Measurements from ENCODE around the gene ATP2B2. TPM values are rescaled to one million over a fixed set of nuclear protein-coding genes. Genes with fewer than 3 reads are reported as not detected.

The ATP2B2 gene
- total and polyA plus RNA-seq, 2 donors (not counting 1 experiment from before 2014, with no cell fraction given) = not detected

GRCh38 chr3:10366651-10367101, 138.7 kb downstream of the ATP2B2 start:
- Mint-ChIP-seq H3K27me3 (peaks cover 4% of the 10 kb centered on the region), H3K4me3 (no peak overlapping the region), H3K4me1 (peaks cover 8% of the 10 kb centered on the region), H3K27ac (no peak overlapping the region), H3K9me3 (ENCODE audit: insufficient read depth) (no peaks in the 10 kb centered on the region)
- ChIA-PET POLR2A (no interaction called here), CTCF (interaction anchor here (1.3 kb wide), 1 partner anchor 23 kb away, joined by 3 read pairs; no protein-coding TSS in a partner anchor)
- Histone ChIP-seq H3K9ac (ENCODE audit: low read length) (no peak overlapping the region), H4K20me1 (ENCODE audit: control insufficient read depth, insufficient read depth, low read length, poor library complexity, severe bottlenecking) (no peaks in the 10 kb centered on the region), H3K4me2 (replicated peaks; ENCODE audit: low read depth, low read length, poor library complexity, severe bottlenecking) (no peak overlapping the region), H3K9me3 (ENCODE audit: control extremely low read depth in 1 of 3, control insufficient read depth in 2 of 3, insufficient read depth in 1 of 3, low read length in 2 of 3) (peaks cover 0 to 10% (median 3%) of the 10 kb centered on the region in 3 donors), H3K79me2 (ENCODE audit: control insufficient read depth, insufficient read depth, low read length) (no peaks in the 10 kb centered on the region), H3K27me3 (replicated peaks in 1 of 4; ENCODE audit: control extremely low read depth in 1 of 4, control insufficient read depth in 3 of 4, insufficient read depth in 4 of 4, low read length in 3 of 4) (peaks cover 0 to 5% (median 0%) of the 10 kb centered on the region in 4 experiments), H3K27ac (ENCODE audit: low read length in 2 of 2) (no peak overlapping the region), H3K36me3 (replicated peaks in 1 of 2; ENCODE audit: control extremely low read depth in 1 of 2, control insufficient read depth in 1 of 2, extremely low read depth in 1 of 2, insufficient read depth in 2 of 2, low read length in 1 of 2) (no peaks in the 10 kb centered on the region), H3K4me1 (ENCODE audit: control insufficient read depth in 2 of 2, insufficient read depth in 2 of 2, low read length in 2 of 2) (peaks cover 3 to 4% of the 10 kb centered on the region in 2 donors), H3K4me3 (ENCODE audit: control extremely low read depth in 1 of 5, extremely low read depth in 1 of 5, insufficient read depth in 1 of 5, low read depth in 2 of 5, low read length in 4 of 5) (no peak overlapping the region), H2AFZ (ENCODE audit: insufficient read depth, low read depth, low read length, poor library complexity, severe bottlenecking) (no peak overlapping the region)
- 84% methylated on average over 6 of the region's 7 CpGs for WGBS (ENCODE audit: insufficient coverage)
- ATAC-seq (ENCODE audit: low read depth) (no peak), DNase-seq (no peak)
- TF ChIP-seq EZH2 (IDR thresholded peaks at IDR 0.05; ENCODE audit: borderline replicate concordance, insufficient read depth, low read depth, low read length, poor library complexity, severe bottlenecking) = no peak
- no peak for TF ChIP-seq CTCF (IDR thresholded peaks at IDR 0.05)
- intact Hi-C loops (cut with micrococcal nuclease) = no loop called here

GRCh38 chr3:10365791-10366190, 139.6 kb downstream of the ATP2B2 start:
- no peak overlapping the region for H3K4me3 Mint-ChIP-seq
- 81% methylated on average over 4 of the region's 6 CpGs for WGBS (ENCODE audit: insufficient coverage)
- H3K27ac Mint-ChIP-seq = no peak overlapping the region
- no peak for DNase-seq
- peaks cover 9% of the 10 kb centered on the region for H3K27me3 Mint-ChIP-seq
- no peak overlapping the region for H3K9ac ChIP-seq (ENCODE audit: low read length)
- no peaks in the 10 kb centered on the region for H3K9me3 Mint-ChIP-seq (ENCODE audit: insufficient read depth)
- no peaks in the 10 kb centered on the region for H4K20me1 ChIP-seq (ENCODE audit: control insufficient read depth, insufficient read depth, low read length, poor library complexity, severe bottlenecking)
- TF ChIP-seq CTCF (IDR thresholded peaks at IDR 0.05) = no peak
- no peak for TF ChIP-seq EZH2 (IDR thresholded peaks at IDR 0.05; ENCODE audit: borderline replicate concordance, insufficient read depth, low read depth, low read length, poor library complexity, severe bottlenecking)
- intact Hi-C loops (cut with micrococcal nuclease) = no loop called here
- ChIA-PET CTCF (no interaction called here), POLR2A (no interaction called here)
- H3K4me3 ChIP-seq (ENCODE audit: control extremely low read depth in 1 of 5, extremely low read depth in 1 of 5, insufficient read depth in 1 of 5, low read depth in 2 of 5, low read length in 4 of 5) = no peak overlapping the region
- H3K9me3 ChIP-seq (ENCODE audit: control extremely low read depth in 1 of 3, control insufficient read depth in 2 of 3, insufficient read depth in 1 of 3, low read length in 2 of 3) = peaks cover 0 to 5% (median 0%) of the 10 kb centered on the region in 3 donors
- peaks cover 3% of the 10 kb centered on the region in 2 donors for H3K4me1 ChIP-seq (ENCODE audit: control insufficient read depth in 2 of 2, insufficient read depth in 2 of 2, low read length in 2 of 2)
- ATAC-seq (ENCODE audit: low read depth) = no peak
- H2AFZ ChIP-seq (ENCODE audit: insufficient read depth, low read depth, low read length, poor library complexity, severe bottlenecking) = no peak overlapping the region
- no peak overlapping the region for H3K27ac ChIP-seq (ENCODE audit: low read length in 2 of 2)
- peaks cover 0 to 5% (median 0%) of the 10 kb centered on the region in 4 experiments for H3K27me3 ChIP-seq (replicated peaks in 1 of 4; ENCODE audit: control extremely low read depth in 1 of 4, control insufficient read depth in 3 of 4, insufficient read depth in 4 of 4, low read length in 3 of 4)
- H3K4me1 Mint-ChIP-seq = peaks cover 12% of the 10 kb centered on the region
- H3K4me2 ChIP-seq (replicated peaks; ENCODE audit: low read depth, low read length, poor library complexity, severe bottlenecking) = no peak overlapping the region
- no peaks in the 10 kb centered on the region for H3K79me2 ChIP-seq (ENCODE audit: control insufficient read depth, insufficient read depth, low read length)
- no peaks in the 10 kb centered on the region for H3K36me3 ChIP-seq (replicated peaks in 1 of 2; ENCODE audit: control extremely low read depth in 1 of 2, control insufficient read depth in 1 of 2, extremely low read depth in 1 of 2, insufficient read depth in 2 of 2, low read length in 1 of 2)

Measured in B cell (primary cell).